Measurements from ENCODE around the gene SHISA6. TPM values are rescaled to one million over a fixed set of nuclear protein-coding genes. Genes with fewer than 3 reads are reported as not detected.

Gene SHISA6
- total RNA-seq: 0.56 TPM
- long read RNA-seq, partial matches to known transcripts: 0 of 1 reads
- long read RNA-seq, other reads (novel, unspliced or antisense): 1 of 1 reads

DNA sequence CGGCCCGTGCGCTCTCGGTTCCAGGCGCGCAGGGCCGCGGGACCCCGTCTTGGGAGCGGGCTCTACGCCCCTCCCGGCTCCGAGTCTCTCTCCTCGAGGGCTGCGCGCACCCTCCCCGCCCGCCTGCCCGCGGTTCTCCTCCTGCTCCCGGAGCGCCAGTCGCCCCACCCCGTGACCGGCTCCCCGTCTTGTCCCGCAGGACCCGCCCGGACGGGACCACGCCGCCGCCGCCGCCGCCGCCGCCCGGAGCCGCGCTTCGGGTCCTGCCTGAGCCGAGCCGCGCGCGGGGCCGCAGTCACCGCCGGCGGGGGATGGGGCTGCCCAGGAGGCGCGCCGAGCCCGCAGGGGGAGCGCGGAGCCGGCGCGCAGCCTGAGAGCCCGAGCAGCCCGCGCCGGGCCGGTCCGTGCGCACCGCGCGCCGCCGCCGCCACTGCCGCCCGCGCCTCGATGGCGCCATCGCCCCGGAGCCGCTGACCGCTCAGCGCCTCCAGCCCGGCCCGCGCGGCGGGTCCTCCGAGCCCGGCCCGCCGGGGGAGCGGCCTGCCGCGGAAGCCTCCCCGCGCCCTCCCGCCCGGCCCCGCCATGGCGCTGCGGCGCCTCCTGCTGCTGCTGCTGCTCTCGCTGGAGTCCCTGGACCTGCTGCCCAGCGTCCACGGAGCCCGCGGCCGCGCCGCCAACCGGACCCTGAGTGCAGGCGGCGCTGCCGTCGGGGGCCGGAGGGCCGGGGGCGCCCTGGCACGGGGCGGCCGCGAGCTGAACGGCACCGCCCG lies at the start of gene SHISA6:
TSS of gene SHISA6 (plus strand) at position 373 of the 770 bp plus-strand sequence.
- intact Hi-C loops (cut with DNase I): no loop called here
- ATAC-seq (ENCODE audit: poor library complexity): no peak
- no peak for DNase-seq

DNA sequence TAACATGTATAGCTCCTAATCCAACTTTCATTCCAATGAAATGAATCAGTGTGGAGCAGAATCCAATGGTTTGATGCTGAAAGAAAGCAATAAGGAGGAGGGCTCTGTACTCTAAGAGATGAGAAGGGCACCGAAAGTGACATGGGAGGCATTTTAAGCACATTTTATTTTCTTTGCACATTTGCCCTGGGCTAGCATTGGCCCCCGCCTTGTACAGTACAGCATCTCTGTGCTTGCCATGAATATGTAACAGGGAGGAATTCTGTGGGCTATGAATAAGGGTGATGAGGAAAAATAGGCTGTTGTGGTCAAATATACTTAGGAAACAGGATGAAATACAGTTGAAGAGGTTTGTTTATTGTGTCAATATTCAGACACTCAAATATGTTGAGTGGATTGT lies 45.2 kb upstream of the SHISA6 start:
- no peak for ATAC-seq (ENCODE audit: poor library complexity)
- DNase-seq: no peak
- intact Hi-C loops (cut with DNase I): no loop called here

DNA sequence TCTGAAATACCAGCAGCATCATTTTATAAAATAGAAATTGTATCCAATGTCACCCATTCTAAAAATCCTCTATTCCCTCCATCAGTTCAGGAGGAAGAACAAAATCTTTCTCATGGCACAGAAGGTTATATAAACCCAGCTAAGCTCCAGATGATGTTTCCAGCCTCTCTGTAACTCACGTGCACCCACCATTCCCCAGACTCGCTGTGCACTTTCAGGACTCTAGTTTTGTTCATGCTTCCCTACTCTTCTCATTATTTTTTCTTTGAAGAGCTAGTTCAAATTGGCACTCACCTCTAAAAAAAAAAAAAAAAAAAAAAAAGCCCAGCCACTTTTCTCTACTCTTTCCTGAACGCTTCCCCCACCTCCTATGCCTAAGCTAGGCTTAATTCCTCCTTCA lies 36.0 kb upstream of the SHISA6 start:
- no peak for ATAC-seq (ENCODE audit: poor library complexity)
- intact Hi-C loops (cut with DNase I): no loop called here
- no peak for DNase-seq

DNA sequence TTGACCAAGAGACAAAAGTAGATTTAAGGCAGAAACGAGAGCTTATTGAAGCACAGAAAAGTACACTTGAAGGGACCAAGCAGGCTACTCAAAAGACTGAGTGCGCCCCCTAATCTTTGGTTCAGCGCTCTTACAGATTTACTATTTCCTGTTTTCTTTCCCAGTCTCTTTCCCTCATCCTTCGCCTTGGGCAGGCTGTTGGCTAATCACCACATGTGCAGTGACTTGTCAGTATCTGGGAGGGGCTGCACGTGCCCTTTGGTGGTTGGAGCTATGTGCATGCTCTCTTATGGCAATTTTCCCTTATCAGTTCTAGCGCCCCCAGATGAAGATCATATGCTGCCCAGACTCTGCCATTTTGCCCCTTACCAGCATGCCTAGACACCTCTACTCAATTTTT lies 35.4 kb upstream of the SHISA6 start:
- DNase-seq (no peak), ATAC-seq (ENCODE audit: poor library complexity) (no peak)
- intact Hi-C loops (cut with DNase I): no loop called here

DNA sequence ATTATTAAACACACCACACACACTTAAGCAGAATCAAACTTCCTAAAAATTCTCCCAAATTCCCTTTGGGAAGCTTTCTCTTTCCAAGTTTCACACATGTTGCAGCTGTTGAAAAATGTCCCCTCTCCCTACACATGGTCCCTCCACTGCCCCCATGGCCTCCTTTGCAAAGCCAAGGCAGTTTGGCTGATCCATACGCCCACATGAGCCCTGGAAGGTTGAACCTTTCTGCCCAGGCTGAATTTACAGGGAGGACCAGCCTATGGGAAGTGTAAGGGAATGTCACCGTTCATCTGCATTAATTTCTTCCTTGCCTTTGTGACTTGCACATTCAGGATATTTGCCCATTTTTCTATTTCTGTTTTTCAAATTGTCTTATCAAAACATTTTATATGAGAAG lies 31.1 kb upstream of the SHISA6 start:
- intact Hi-C loops (cut with DNase I): no loop called here
- ATAC-seq (ENCODE audit: poor library complexity): no peak

DNA sequence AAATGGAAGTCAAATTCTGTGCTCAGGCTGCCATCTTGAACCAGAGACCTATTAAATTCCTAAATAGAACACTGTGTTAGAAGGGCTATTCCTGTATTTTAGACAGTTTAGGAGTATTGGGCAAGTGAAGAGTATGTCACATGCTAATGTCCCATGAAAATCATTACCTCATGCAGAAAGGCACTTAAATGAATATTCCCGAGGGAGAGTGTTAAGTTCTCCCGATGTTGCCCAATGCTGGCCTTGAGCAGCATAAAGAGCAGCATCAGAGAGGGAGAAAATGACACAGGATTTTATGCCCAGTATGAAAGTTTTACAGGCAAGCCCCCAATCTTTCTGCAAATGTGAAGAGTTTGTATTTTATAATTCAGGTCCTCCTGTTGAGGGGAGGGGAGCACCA lies 28.2 kb upstream of the SHISA6 start:
- no peak for ATAC-seq (ENCODE audit: poor library complexity)
- intact Hi-C loops (cut with DNase I): no loop called here

More for the DNA sequence above, 31.1 kb upstream of the SHISA6 start:
- no peak for DNase-seq

DNA sequence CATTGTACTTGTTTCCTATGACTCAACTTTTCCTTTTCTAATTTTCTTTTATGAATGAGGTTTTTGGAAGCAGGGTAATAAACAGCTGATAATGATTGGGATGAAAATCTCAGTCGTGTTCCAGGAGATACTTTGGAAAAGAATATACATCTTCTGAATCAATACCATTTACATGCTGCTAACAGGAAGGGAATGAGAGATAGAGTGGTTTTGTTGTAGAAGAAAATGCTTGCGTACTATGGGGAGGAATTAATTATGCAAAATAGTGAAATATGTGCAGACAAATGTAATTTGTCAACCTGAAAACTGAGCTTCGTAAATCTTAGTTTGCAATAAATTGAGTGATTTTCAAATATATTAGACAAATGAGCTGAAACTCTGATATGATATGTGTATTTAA lies 24.0 kb upstream of the SHISA6 start:
- intact Hi-C loops (cut with DNase I): no loop called here
- ATAC-seq (ENCODE audit: poor library complexity): no peak
- no peak for DNase-seq

More for the DNA sequence above, 28.2 kb upstream of the SHISA6 start:
- no peak for DNase-seq

DNA sequence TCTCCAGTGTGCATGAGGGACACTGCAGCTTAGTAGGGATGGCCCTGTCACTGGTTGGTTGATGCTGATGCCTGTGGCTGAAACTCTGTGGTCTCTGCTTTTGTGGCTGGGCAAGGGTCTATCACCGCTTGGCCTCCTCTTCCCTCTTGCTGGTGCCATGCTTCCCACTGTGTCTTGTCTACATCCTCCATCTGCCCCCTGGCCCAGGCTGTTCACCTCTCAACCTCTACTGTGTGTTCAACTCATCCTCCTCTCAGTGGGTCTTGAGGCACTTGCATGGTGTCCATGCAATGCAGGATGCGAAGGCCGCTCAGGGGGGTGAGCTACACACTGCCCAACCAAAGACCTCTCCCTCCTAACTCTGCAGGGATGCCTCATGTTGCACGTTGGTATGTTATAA lies 19.8 kb upstream of the SHISA6 start:
- ATAC-seq (ENCODE audit: poor library complexity): no peak
- intact Hi-C loops (cut with DNase I): no loop called here
- DNase-seq: no peak

DNA sequence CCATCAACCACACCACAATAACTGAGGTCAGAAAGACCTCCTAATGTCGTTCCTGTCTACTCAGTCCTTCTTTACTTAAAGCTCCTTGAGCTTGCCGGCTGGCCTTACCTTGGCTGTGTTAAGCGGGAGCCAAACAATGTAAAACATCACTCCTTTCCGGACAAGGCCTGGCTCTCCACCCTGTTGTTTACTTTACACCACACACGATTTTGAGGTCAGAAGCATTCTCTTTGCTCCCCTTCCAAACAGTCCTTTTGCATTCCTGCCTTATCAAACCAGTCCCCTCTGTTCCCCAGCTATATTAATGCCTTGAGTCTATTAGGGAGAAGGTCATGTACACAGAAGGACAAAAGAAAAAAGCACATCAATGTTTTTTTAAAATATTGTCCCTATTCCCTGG lies 19.3 kb upstream of the SHISA6 start:
- DNase-seq (no peak), ATAC-seq (ENCODE audit: poor library complexity) (no peak)
- intact Hi-C loops (cut with DNase I): no loop called here

DNA sequence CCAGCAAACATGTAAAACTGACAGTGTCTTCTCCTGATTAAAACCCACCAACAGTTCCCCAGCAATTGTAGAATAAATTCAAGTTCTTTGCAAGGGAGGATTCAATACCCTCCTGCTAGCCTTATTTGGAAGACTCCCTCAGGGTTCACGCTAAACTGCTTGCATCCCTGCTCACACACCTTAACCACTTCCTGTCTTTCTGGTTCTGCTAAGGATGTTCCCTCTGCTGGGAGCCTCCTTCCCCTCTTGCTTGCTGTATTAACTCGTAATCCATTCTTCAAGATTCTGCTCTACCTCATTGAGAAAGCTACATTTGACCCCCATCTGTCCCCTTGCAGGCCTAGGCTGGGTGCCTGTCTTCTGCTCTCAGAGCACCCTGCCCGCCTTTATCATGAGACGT lies 2.3 kb upstream of the SHISA6 start:
- ATAC-seq (ENCODE audit: poor library complexity): no peak
- intact Hi-C loops (cut with DNase I): no loop called here
- DNase-seq: no peak

DNA sequence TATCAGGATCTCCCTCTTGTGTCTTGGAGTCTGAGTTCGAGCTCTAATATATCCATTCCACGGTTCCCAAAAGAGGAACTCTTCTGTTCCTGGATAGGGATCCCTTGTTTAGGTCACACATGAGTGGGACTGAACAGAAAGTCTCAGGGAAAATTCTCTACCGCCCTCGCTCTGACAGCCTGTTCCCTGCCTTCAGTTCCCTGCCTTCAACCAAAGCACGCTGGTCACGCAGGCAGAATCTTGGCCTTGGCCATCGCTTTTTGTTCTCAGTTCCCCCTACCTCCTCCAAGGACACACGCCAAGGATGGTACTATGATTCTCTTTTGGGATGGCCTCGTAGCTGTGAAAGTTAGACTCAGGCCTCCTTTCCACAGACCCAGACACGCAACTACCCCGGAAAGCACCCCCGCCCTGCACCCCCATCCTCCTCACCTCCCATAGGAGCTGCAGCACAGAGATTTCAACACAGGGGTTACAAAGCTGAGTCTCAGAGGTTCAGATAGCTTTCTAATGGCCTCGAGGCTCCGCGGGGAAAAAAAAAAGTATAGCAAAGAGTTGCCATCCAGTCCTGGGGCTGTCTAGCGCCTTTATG lies 1.5 kb upstream of the SHISA6 start:
- ATAC-seq (ENCODE audit: poor library complexity) (peak; percentile 25), DNase-seq (no peak)
- intact Hi-C loops (cut with DNase I): no loop called here

DNA sequence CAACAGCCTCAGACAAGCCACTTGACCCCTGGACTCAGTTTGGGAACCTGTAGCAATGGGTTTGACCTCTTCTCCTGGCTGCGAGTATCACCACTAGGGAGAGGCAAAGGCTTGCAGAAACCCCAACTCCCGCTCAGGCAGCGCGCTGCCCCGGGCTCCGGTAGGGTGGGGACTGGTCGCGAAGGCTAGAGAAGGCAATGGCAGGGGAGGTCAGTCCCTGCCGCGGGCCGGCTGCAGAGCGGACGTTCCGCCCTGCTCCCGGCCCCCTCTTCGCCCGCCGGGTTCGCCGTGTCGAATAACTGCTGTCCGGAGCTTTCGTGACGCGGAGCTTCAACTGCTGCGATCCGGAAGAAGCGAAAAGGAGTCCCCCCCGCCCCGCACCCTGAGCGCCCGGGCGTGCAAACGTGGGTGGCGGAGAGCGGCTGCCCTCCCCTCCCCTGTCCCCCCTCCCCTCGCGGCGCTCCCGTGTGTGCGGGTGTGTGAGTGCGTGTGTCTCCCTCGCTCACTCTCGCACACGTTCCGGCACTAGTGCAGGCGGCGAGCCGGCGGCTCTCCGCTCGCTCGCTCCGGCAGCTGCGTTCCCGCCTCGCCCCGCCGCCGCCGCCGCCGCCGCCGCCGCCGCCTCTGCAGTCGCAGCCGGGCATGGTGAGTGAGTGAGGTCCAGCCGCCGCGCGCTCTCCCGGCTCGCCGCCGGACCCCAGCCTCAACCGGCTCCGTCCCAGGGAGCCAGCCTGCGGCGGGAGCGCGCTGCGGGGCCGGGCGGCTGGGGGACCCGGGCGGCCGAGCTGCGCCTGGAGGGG lies 772 bp upstream of the SHISA6 start:
- intact Hi-C loops (cut with DNase I): no loop called here
- ATAC-seq (ENCODE audit: poor library complexity): peak; percentile 60

DNA sequence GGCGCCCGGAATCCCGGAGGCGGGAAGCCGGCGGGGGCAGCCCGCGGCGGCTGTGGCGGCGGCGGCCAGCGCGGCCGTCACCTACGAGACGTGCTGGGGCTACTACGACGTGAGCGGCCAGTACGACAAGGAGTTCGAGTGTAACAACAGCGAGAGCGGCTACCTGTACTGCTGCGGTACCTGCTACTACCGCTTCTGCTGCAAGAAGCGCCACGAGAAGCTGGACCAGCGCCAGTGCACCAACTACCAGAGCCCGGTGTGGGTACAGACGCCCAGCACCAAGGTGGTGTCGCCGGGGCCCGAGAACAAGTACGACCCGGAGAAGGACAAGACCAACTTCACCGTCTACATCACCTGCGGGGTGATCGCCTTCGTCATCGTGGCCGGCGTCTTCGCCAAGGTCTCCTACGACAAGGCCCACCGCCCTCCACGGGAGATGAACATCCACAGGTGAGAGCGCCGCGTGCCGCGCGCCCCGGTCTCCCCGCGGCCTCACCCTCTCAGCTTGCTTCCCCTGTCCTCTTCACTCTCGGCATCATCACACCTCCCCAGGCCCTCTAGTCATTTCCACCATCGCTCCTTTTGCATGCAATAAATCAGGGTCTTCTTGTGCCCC lies 706 bp downstream of the SHISA6 start:
- no peak for DNase-seq
- no peak for ATAC-seq (ENCODE audit: poor library complexity)
- intact Hi-C loops (cut with DNase I): no loop called here

More for the DNA sequence above, 772 bp upstream of the SHISA6 start:
- peak; percentile 43 for DNase-seq

DNA sequence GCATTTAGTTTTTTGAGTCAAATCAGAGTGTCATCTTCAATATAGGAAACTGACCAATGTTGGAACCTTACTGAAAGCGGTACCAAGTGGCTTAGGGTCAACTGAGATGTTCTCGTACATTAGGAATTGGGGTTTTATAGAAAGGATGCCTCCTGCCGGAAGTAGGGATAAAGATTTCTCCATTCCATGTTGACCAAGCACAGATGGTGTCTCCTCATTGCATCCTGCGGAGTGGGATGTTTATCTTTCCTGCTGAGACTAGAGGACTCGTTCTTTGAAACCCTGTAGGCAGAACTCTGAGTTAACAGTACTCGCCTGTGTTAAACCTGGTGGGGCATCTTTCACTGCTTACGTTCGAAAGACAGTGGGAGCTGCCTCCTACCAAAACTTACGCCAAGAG lies 1.4 kb downstream of the SHISA6 start:
- intact Hi-C loops (cut with DNase I): no loop called here
- ATAC-seq (ENCODE audit: poor library complexity) (no peak), DNase-seq (no peak)

DNA sequence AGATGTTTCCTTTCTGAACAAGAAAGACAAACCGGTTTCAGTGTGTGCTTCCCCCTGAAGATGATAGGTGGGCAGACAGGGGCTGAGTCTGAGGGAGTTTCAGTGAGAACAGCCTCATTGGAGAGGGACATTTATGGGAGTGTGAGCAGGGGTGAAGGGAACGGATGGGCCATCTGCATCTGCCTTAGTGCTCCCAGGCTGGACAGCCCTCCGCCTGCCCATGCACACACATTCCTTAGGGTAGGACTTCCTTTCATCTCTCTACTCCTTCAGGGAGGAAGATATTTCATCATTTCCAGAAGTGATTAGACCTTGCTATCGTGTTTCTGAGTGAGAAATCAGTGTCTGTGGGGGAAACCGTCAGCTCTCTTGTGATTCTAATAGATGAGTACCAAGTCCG lies 3.8 kb downstream of the SHISA6 start:
- intact Hi-C loops (cut with DNase I): no loop called here
- ATAC-seq (ENCODE audit: poor library complexity): no peak
- DNase-seq: no peak

DNA sequence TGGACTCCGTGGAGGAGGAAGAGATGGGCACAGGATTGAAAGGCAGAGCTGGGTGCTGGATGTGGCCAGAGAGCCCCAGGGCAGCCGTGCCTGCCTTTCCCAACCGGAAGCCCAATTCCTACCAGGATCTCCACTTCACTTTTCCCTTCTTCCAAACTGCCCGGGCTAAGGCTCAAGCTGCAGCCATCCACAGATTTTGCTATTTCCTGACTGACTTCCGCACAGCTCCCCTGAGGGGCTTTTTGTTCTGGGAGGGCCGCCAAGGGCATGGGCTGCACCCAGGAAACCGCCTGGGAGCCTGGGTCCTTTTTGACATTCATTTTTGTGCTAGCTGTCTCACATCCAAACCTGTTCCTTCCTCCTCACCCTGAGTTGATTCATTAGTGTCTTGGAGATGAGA lies 4.2 kb downstream of the SHISA6 start:
- DNase-seq (no peak), ATAC-seq (ENCODE audit: poor library complexity) (peak; percentile 29)
- intact Hi-C loops (cut with DNase I): no loop called here

DNA sequence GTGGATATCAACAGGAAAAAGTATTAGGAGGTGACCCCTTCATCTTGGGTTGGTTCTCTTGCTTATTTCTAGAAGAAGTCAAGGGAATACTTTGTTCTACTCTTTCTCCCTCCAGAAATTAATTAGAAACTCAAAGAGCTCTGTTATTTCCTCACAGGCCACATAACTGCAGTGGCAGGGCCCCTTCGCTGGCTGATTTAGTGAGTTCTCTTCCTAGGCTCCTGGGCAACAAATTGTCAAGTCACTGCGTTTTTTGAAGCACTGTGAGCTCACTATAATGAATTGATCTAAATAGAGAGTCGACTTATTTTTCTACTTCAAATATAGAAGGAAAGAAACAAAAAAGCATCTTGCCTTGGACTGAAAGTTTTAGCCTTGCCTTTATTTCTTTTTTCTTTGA lies 4.8 kb downstream of the SHISA6 start:
- no peak for ATAC-seq (ENCODE audit: poor library complexity)
- no peak for DNase-seq
- intact Hi-C loops (cut with DNase I): no loop called here

DNA sequence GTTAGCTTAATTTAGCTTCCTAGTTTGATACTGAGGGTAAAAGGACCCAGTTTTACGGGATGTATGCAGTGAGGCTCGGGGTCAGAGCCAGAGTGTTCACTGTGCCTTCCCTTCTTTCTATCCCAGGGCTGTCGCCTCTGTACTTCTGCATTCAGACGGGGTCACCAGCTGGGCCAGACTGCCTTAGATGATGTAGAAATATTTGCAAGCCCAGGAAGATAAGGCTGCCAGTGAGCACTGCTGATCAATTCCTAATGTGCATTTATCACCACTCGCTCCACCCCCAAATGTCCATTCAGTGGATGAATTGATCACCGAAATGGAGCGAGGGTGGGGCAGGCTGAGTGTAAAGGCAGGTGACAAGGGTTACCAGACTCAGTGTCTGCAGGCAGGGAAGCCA lies 9.1 kb downstream of the SHISA6 start:
- DNase-seq: no peak
- intact Hi-C loops (cut with DNase I): no loop called here
- no peak for ATAC-seq (ENCODE audit: poor library complexity)

DNA sequence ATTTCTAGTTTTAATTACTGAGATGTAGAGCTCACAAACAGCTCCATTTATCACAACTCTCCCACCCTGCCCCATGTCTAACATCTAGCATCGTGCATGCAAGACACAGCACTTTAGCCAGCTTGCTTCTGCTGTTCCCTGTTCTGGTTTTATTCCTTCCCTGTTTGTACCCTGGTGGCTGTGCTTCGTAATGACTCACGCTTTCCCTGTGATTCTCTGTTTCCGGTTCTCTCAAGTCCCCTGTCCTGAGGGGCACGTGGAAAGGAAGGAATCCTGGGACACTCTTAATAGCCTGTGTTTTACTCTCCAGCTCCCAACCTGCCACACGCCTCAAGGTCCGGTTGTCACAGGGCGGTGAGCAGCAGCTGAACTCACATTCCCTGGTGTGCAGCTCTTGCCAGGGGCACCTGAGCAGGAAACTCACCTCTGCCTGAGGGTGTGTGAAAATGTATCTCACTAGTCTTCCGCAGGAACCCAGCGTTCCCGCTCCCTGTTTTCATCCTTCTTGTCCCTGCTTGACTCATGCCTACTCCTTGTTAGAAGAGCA lies 10.6 kb downstream of the SHISA6 start:
- intact Hi-C loops (cut with DNase I): no loop called here
- no peak for ATAC-seq (ENCODE audit: poor library complexity)
- DNase-seq: no peak

Measured in Right ventricle myocardium superior (tissue), 1 donor.